Cardiac fibroblast (primary cell): ENCODE measurements around the gene FNDC11.

Source experiments
- DNase-seq, 2 donors: peaks; one replicate each; pipeline versions ENCODE4 v3.0.0 to v3.0.0-alpha.2; 2010; ENCODE audit warnings: low read depth in 2 of 2
- H3K4me3 ChIP-seq, 2 donors: replicated peaks in 1 of 2; 1 replicate in 1 of 2; 2 replicates in 1 of 2; pipeline ENCODE4 v1.5.1; 2011; ENCODE audit warnings: low read depth in 2 of 2, low read length in 2 of 2, mild to moderate bottlenecking in 2 of 2, moderate library complexity in 1 of 2
- CTCF ChIP-seq: IDR thresholded peaks from one replicate; pipeline ENCODE4 v1.5.1; 2011; ENCODE audit warnings: low read depth, mild to moderate bottlenecking, low read length, inconsistent platforms

The FNDC11 gene

GRCh38 chr20:63553933-63554290 lies at the start of gene FNDC11:
Gene FNDC11 (plus strand): TSS chr20:63554159. CDS start chr20:63555664, 1,505 bp downstream.
- peak within 1 kb of the TSS; percentile 62 to 63 for H3K4me3 ChIP-seq
- peak; percentile 20 to 36 for DNase-seq
- no peak for TF ChIP-seq CTCF

- TF ChIP-seq CTCF: no peak
- no peak for DNase-seq
- H3K4me3 ChIP-seq: no peak overlapping the region
Observed at GRCh38 chr20:63504642-63505041, 49.3 kb upstream of the FNDC11 start.

GRCh38 chr20:63505281-63505680 lies 48.7 kb upstream of the FNDC11 start:
- TF ChIP-seq CTCF: no peak
- no peak overlapping the region for H3K4me3 ChIP-seq
- no peak for DNase-seq

- TF ChIP-seq CTCF: no peak
- no peak for DNase-seq
Observed at GRCh38 chr20:63505723-63506122, 48.2 kb upstream of the FNDC11 start.

GRCh38 chr20:63507083-63507743 lies 46.7 kb upstream of the FNDC11 start:
- TF ChIP-seq CTCF: no peak
- no peak overlapping the region for H3K4me3 ChIP-seq
- no peak for DNase-seq

More at GRCh38 chr20:63505723-63506122, 48.2 kb upstream of the FNDC11 start:
- H3K4me3 ChIP-seq: no peak overlapping the region

- DNase-seq: no peak
- TF ChIP-seq CTCF: no peak
- no peak overlapping the region for H3K4me3 ChIP-seq
Observed at GRCh38 chr20:63508072-63508768, 45.7 kb upstream of the FNDC11 start.

GRCh38 chr20:63509088-63509564 lies 44.8 kb upstream of the FNDC11 start:
- DNase-seq: no peak
- no peak for TF ChIP-seq CTCF
- no peak overlapping the region for H3K4me3 ChIP-seq
